Stomach (tissue), 4 donors: ENCODE measurements around the gene TCIRG1.

Experiments
- CTCF ChIP-seq, 7 experiments: fragments of 450-650 bp in 4 of 7; fragments of 200-600 bp in 3 of 7; sonication (generic) in 3 of 7; IDR thresholded peaks; one replicate each; pipeline ENCODE4 v1.5.1; 2016 to 2019; ENCODE audit warnings: antibody characterized with exemption in 7 of 7, control low read depth in 2 of 7, mild to moderate bottlenecking in 1 of 7
- EP300 ChIP-seq: sonication (generic); formaldehyde crosslinking; IDR thresholded peaks from one replicate; pipeline ENCODE4 v1.6.1; 2017; ENCODE audit warnings: antibody characterized with exemption
- POLR2A ChIP-seq, 4 donors: fragments of 450-650 bp; IDR thresholded peaks; one replicate each; pipeline ENCODE4 v1.6.1; 2016; ENCODE audit warnings: antibody characterized with exemption in 4 of 4, control low read depth in 2 of 4, mild to moderate bottlenecking in 1 of 4, moderate library complexity in 1 of 4
- POLR2AphosphoS5 ChIP-seq, 3 donors: sonication (generic); formaldehyde crosslinking; IDR thresholded peaks; one replicate each; pipeline ENCODE4 v1.6.1; 2016; ENCODE audit warnings: antibody characterized with exemption in 3 of 3

GRCh38 chr11:68016904-68017817 is 21.7 kb upstream of the TCIRG1 start:
- TF ChIP-seq CTCF (IDR thresholded peaks at IDR 0.05) (no peak), EP300 (no peak), POLR2A (IDR thresholded peaks at IDR 0.05) (no peak), POLR2AphosphoS5 (IDR thresholded peaks at IDR 0.05) (no peak)
